ENCODE measurements around the gene BACH2. TPM values are rescaled to one million over a fixed set of nuclear protein-coding genes. Genes with fewer than 3 reads are reported as not detected.

The BACH2 gene
- total and polyA plus RNA-seq, 9 donors = 3.4 to 5.8 (median 4.6) TPM

- Histone ChIP-seq H3K9me3 (replicated peaks; ENCODE audit: control insufficient read depth, low read depth, low read length) (no peaks in the 10 kb centered on the region), H3K27ac (ENCODE audit: low read length) (no peak overlapping the region), H3K4me3 (ENCODE audit: low read length) (no peak overlapping the region), H3K4me1 (ENCODE audit: control insufficient read depth, insufficient read depth, low read length) (no peaks in the 10 kb centered on the region), H3K27me3 (ENCODE audit: control insufficient read depth, insufficient read depth, low read length) (no peaks in the 10 kb centered on the region), H3K36me3 (ENCODE audit: control insufficient read depth, insufficient read depth, low read length) (no peaks in the 10 kb centered on the region)
- no peak for DNase-seq
- WGBS (ENCODE audit: insufficient coverage) = 87% methylated on average over 7 of the region's 10 CpGs
Observed at GRCh38 chr6:90078513-90079289, 217.9 kb downstream of the BACH2 start.

- WGBS (ENCODE audit: insufficient coverage) = 76% methylated on average over 12 of the region's 17 CpGs
- DNase-seq = no peak
- Histone ChIP-seq H3K9me3 (replicated peaks; ENCODE audit: control insufficient read depth, low read depth, low read length) (no peaks in the 10 kb centered on the region), H3K27me3 (ENCODE audit: control insufficient read depth, insufficient read depth, low read length) (no peaks in the 10 kb centered on the region), H3K36me3 (ENCODE audit: control insufficient read depth, insufficient read depth, low read length) (no peaks in the 10 kb centered on the region), H3K27ac (ENCODE audit: low read length) (no peak overlapping the region), H3K4me3 (ENCODE audit: low read length) (no peak overlapping the region), H3K4me1 (ENCODE audit: control insufficient read depth, insufficient read depth, low read length) (no peaks in the 10 kb centered on the region)
Observed at GRCh38 chr6:90076511-90077415, 219.9 kb downstream of the BACH2 start.

- no peaks in the 10 kb centered on the region for H3K27me3 ChIP-seq (ENCODE audit: control insufficient read depth, insufficient read depth, low read length)
- no peak for DNase-seq
- no CpG with 5 or more reads among the region's 6 CpGs for WGBS (ENCODE audit: insufficient coverage)
- H3K4me1 ChIP-seq (ENCODE audit: control insufficient read depth, insufficient read depth, low read length) = no peaks in the 10 kb centered on the region
- no peaks in the 10 kb centered on the region for H3K9me3 ChIP-seq (replicated peaks; ENCODE audit: control insufficient read depth, low read depth, low read length)
- no peak overlapping the region for H3K4me3 ChIP-seq (ENCODE audit: low read length)
- H3K36me3 ChIP-seq (ENCODE audit: control insufficient read depth, insufficient read depth, low read length) = no peaks in the 10 kb centered on the region
- no peak overlapping the region for H3K27ac ChIP-seq (ENCODE audit: low read length)
Observed at GRCh38 chr6:90074161-90074850, 222.3 kb downstream of the BACH2 start.

GRCh38 chr6:90072935-90073464 lies 223.6 kb downstream of the BACH2 start:
- no peaks in the 10 kb centered on the region for H3K27me3 ChIP-seq (ENCODE audit: control insufficient read depth, insufficient read depth, low read length)
- no peak overlapping the region for H3K4me3 ChIP-seq (ENCODE audit: low read length)
- no peaks in the 10 kb centered on the region for H3K9me3 ChIP-seq (replicated peaks; ENCODE audit: control insufficient read depth, low read depth, low read length)
- H3K4me1 ChIP-seq (ENCODE audit: control insufficient read depth, insufficient read depth, low read length) = no peaks in the 10 kb centered on the region
- no peak overlapping the region for H3K27ac ChIP-seq (ENCODE audit: low read length)
- DNase-seq = no peak
- WGBS (ENCODE audit: insufficient coverage) = 100% methylated on average over 1 of the region's 11 CpGs
- H3K36me3 ChIP-seq (ENCODE audit: control insufficient read depth, insufficient read depth, low read length) = no peaks in the 10 kb centered on the region

GRCh38 chr6:90072501-90072900 lies 224.1 kb downstream of the BACH2 start:
- no peak for DNase-seq
- no peak overlapping the region for H3K4me3 ChIP-seq (ENCODE audit: low read length)

GRCh38 chr6:90068703-90069523 lies 227.7 kb downstream of the BACH2 start:
- Histone ChIP-seq H3K36me3 (ENCODE audit: control insufficient read depth, insufficient read depth, low read length) (no peaks in the 10 kb centered on the region), H3K27me3 (ENCODE audit: control insufficient read depth, insufficient read depth, low read length) (no peaks in the 10 kb centered on the region), H3K27ac (ENCODE audit: low read length) (no peak overlapping the region), H3K4me1 (ENCODE audit: control insufficient read depth, insufficient read depth, low read length) (no peaks in the 10 kb centered on the region), H3K4me3 (ENCODE audit: low read length) (no peak overlapping the region), H3K9me3 (replicated peaks; ENCODE audit: control insufficient read depth, low read depth, low read length) (no peaks in the 10 kb centered on the region)
- 90% methylated on average over 5 of the region's 12 CpGs for WGBS (ENCODE audit: insufficient coverage)
- no peak for DNase-seq

More at GRCh38 chr6:90072501-90072900, 224.1 kb downstream of the BACH2 start:
- Histone ChIP-seq H3K9me3 (replicated peaks; ENCODE audit: control insufficient read depth, low read depth, low read length) (no peaks in the 10 kb centered on the region), H3K36me3 (ENCODE audit: control insufficient read depth, insufficient read depth, low read length) (no peaks in the 10 kb centered on the region), H3K27me3 (ENCODE audit: control insufficient read depth, insufficient read depth, low read length) (no peaks in the 10 kb centered on the region), H3K4me1 (ENCODE audit: control insufficient read depth, insufficient read depth, low read length) (no peaks in the 10 kb centered on the region), H3K27ac (ENCODE audit: low read length) (no peak overlapping the region)
- 93% methylated on average over 2 of the region's 3 CpGs for whole genome bisulfite sequencing (ENCODE audit: insufficient coverage)

- peak; percentile 43 for DNase-seq
- WGBS (ENCODE audit: insufficient coverage) = no CpG with 5 or more reads among the region's 2 CpGs
- no peaks in the 10 kb centered on the region for H3K4me1 ChIP-seq (ENCODE audit: control insufficient read depth, insufficient read depth, low read length)
- no peaks in the 10 kb centered on the region for H3K9me3 ChIP-seq (replicated peaks; ENCODE audit: control insufficient read depth, low read depth, low read length)
- no peaks in the 10 kb centered on the region for H3K36me3 ChIP-seq (ENCODE audit: control insufficient read depth, insufficient read depth, low read length)
- H3K27ac ChIP-seq (ENCODE audit: low read length) = no peak overlapping the region
- H3K27me3 ChIP-seq (ENCODE audit: control insufficient read depth, insufficient read depth, low read length) = no peaks in the 10 kb centered on the region
- H3K4me3 ChIP-seq (ENCODE audit: low read length) = no peak overlapping the region
Observed at GRCh38 chr6:90068264-90068663, 228.4 kb downstream of the BACH2 start.

GRCh38 chr6:90066697-90067096 lies 229.9 kb downstream of the BACH2 start:
- H3K36me3 ChIP-seq (ENCODE audit: control insufficient read depth, insufficient read depth, low read length) = no peaks in the 10 kb centered on the region
- 92% methylated on average over 2 of the region's 4 CpGs for WGBS (ENCODE audit: insufficient coverage)
- H3K27ac ChIP-seq (ENCODE audit: low read length) = no peak overlapping the region
- no peaks in the 10 kb centered on the region for H3K9me3 ChIP-seq (replicated peaks; ENCODE audit: control insufficient read depth, low read depth, low read length)
- H3K27me3 ChIP-seq (ENCODE audit: control insufficient read depth, insufficient read depth, low read length) = no peaks in the 10 kb centered on the region
- DNase-seq = no peak
- H3K4me1 ChIP-seq (ENCODE audit: control insufficient read depth, insufficient read depth, low read length) = no peaks in the 10 kb centered on the region
- no peak overlapping the region for H3K4me3 ChIP-seq (ENCODE audit: low read length)

- Histone ChIP-seq H3K4me1 (ENCODE audit: control insufficient read depth, insufficient read depth, low read length) (no peaks in the 10 kb centered on the region), H3K9me3 (replicated peaks; ENCODE audit: control insufficient read depth, low read depth, low read length) (no peaks in the 10 kb centered on the region), H3K36me3 (ENCODE audit: control insufficient read depth, insufficient read depth, low read length) (no peaks in the 10 kb centered on the region), H3K4me3 (ENCODE audit: low read length) (no peak overlapping the region), H3K27me3 (ENCODE audit: control insufficient read depth, insufficient read depth, low read length) (no peaks in the 10 kb centered on the region), H3K27ac (ENCODE audit: low read length) (no peak overlapping the region)
- DNase-seq = no peak
- no CpG with 5 or more reads among the region's 2 CpGs for WGBS (ENCODE audit: insufficient coverage)
Observed at GRCh38 chr6:90065173-90065572, 231.5 kb downstream of the BACH2 start.

Data from muscle of leg (tissue), 11 donors.